Smooth muscle cell (in vitro differentiated cells): ENCODE results near the gene NDUFV2. TPM values are rescaled to one million over a fixed set of nuclear protein-coding genes. Genes with fewer than 3 reads are reported as not detected.
"Not testable (repeated sequence)": the region's sequence is repeated elsewhere in the genome, so short reads cannot be mapped to it uniquely, and the experiment has no call there.

Experiments used
- DNase-seq: peaks from one replicate; lab custom pipeline; 2025; ENCODE audit not compliant: unreplicated experiment; lab: John Stamatoyannopoulos, UW
- H2AFZ ChIP-seq: fragments of 200-600 bp; sonication (generic); 2 replicates; pipeline ENCODE4 v1.6.0; 2016; ENCODE audit warnings: antibody characterized with exemption, low read depth, mild to moderate bottlenecking
- H3F3A ChIP-seq: fragments of 200-600 bp; sonication (generic); 2 replicates; pipeline ENCODE4 v1.6.0; 2017; ENCODE audit warnings: antibody characterized with exemption, low read depth
- H3K27ac ChIP-seq: fragments of 200-600 bp; sonication (generic); 2 replicates; pipeline ENCODE4 v1.5.1; 2016; ENCODE audit warnings: low read depth, mild to moderate bottlenecking
- H3K27me3 ChIP-seq: fragments of 200-600 bp; sonication (generic); 2 replicates; pipeline ENCODE4 v1.6.1; 2016; ENCODE audit warnings: low read depth, mild to moderate bottlenecking
- H3K36me3 ChIP-seq: fragments of 200-600 bp; sonication (generic); 2 replicates; pipeline ENCODE4 v1.5.1; 2016; ENCODE audit warnings: low read depth
- H3K4me1 ChIP-seq: fragments of 200-600 bp; sonication (generic); 2 replicates; pipeline ENCODE4 v1.5.1; 2016; ENCODE audit warnings: low read depth
- H3K4me2 ChIP-seq: fragments of 200-600 bp; sonication (generic); 2 replicates; pipeline ENCODE4 v1.6.0; 2016; ENCODE audit warnings: mild to moderate bottlenecking
- H3K4me3 ChIP-seq: fragments of 200-600 bp; sonication (generic); 2 replicates; pipeline ENCODE4 v1.5.1; 2016; ENCODE audit warnings: mild to moderate bottlenecking
- H3K79me2 ChIP-seq: fragments of 200-600 bp; sonication (generic); 2 replicates; pipeline ENCODE4 v1.6.0; 2016; ENCODE audit warnings: low read depth, mild to moderate bottlenecking
- H3K9ac ChIP-seq: fragments of 200-600 bp; sonication (generic); 2 replicates; pipeline ENCODE4 v1.6.0; 2016; ENCODE audit warnings: low read depth
- H3K9me3 ChIP-seq: fragments of 200-600 bp; sonication (generic); replicated peaks from 2 replicates; pipeline ENCODE4 v1.5.1; 2016; ENCODE audit warnings: low read depth
- H4K20me1 ChIP-seq: fragments of 200-600 bp; sonication (generic); 2 replicates; pipeline ENCODE4 v1.6.0; 2016; ENCODE audit warnings: low read depth
- WGBS: methylation state at CpG from one replicate; pipeline ENCODE4 v1.1.7; 2016; ENCODE audit warnings: low lambda C conversion rate; 5-methylcytosine and 5-hydroxymethylcytosine counted together
- polyA plus RNA-seq: library from polyadenylated mRNA; unstranded; fragments of >200 nt; fragmentation: Nextera tagmentation; extraction: Ambion mirVana; gene quantifications from 2 replicates; pipeline ENCODE4 v1.2.1, GENCODE V29; 2016
- total RNA-seq: library from RNA; depleted of rRNA; stranded (reverse); fragments of >200 nt; gene quantifications from 2 replicates; pipeline ENCODE4 v1.2.3, GENCODE V29; 2014
- TF ChIP-seq, protein P1 (sequence below): fragments of 200-600 bp; sonication (generic); IDR thresholded peaks from 2 replicates; pipeline ENCODE4 v1.5.1; 2017; ENCODE audit warnings: borderline replicate concordance, mild to moderate bottlenecking, antibody characterized with exemption; ENCODE audit not compliant: insufficient read depth, poor library complexity, severe bottlenecking

The NDUFV2 gene
- total and polyA plus RNA-seq, 2 experiments from 2014 or later: 117 to 200 TPM

DNA sequence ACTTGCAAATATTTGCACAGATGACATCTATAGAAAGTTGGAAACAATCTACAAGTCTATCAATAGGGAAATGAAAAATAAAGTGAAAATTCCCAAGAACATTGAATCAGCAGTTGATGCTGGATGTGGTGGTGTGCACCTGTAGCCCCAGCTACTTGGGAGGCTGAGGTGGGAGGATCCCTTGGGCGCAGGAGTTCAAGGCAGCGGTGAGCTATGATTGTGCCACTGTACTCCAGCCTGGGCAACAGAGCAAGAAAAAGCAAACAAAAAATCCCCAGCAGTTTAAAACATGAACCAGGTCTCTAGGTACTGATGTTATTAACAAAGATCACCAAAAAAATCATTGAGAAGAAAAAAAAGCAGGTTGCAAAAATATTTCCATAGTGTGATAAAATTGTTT lies 15.4 kb upstream of the NDUFV2 start:
- Histone ChIP-seq H3K4me1 (no peaks in the 10 kb centered on the region), H3K79me2 (no peaks in the 10 kb centered on the region), H3K9me3 (no peaks in the 10 kb centered on the region), H3K9ac (no peak overlapping the region), H3F3A (no peaks in the 10 kb centered on the region), H3K27ac (no peak overlapping the region), H3K4me2 (no peak overlapping the region), H4K20me1 (no peaks in the 10 kb centered on the region), H3K36me3 (no peaks in the 10 kb centered on the region), H3K4me3 (no peak overlapping the region), H3K27me3 (no peaks in the 10 kb centered on the region), H2AFZ (no peak overlapping the region)
- no peak for DNase-seq
- TF ChIP-seq, protein P1, sequence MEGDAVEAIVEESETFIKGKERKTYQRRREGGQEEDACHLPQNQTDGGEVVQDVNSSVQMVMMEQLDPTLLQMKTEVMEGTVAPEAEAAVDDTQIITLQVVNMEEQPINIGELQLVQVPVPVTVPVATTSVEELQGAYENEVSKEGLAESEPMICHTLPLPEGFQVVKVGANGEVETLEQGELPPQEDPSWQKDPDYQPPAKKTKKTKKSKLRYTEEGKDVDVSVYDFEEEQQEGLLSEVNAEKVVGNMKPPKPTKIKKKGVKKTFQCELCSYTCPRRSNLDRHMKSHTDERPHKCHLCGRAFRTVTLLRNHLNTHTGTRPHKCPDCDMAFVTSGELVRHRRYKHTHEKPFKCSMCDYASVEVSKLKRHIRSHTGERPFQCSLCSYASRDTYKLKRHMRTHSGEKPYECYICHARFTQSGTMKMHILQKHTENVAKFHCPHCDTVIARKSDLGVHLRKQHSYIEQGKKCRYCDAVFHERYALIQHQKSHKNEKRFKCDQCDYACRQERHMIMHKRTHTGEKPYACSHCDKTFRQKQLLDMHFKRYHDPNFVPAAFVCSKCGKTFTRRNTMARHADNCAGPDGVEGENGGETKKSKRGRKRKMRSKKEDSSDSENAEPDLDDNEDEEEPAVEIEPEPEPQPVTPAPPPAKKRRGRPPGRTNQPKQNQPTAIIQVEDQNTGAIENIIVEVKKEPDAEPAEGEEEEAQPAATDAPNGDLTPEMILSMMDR: no peak
- WGBS: 100% methylated on average over 2 of the region's 2 CpGs

DNA sequence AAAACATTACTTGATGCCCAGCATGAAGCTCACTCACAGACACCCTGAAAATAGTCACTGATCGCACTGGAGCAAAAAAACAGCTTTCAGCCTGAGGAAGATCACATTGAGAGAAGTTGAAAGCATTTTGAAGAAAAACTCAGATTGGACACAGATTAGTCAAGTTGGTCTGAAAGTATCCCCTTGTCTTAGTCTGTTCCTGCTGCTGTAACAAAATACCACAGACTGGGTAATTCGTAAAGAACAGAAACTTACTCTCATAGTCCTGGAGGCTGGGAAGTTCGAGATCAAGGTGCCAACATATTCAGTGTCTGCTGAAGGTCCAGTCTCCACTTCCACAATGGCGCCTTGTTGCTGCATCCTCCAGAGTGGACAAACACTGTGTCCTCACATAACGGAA lies 14.2 kb upstream of the NDUFV2 start:
- no peak overlapping the region for H3K9ac ChIP-seq
- H3K4me1 ChIP-seq: no peaks in the 10 kb centered on the region
- H3K79me2 ChIP-seq: no peaks in the 10 kb centered on the region
- no peak overlapping the region for H3K27ac ChIP-seq
- no peaks in the 10 kb centered on the region for H4K20me1 ChIP-seq
- no peaks in the 10 kb centered on the region for H3K9me3 ChIP-seq
- H2AFZ ChIP-seq: no peak overlapping the region
- H3K4me3 ChIP-seq: no peak overlapping the region
- TF ChIP-seq, protein P1: no peak
- DNase-seq: no peak
- H3K36me3 ChIP-seq: no peaks in the 10 kb centered on the region
- no peaks in the 10 kb centered on the region for H3K27me3 ChIP-seq
- no peak overlapping the region for H3K4me2 ChIP-seq
- 95% methylated on average over 5 of the region's 5 CpGs for WGBS
- H3F3A ChIP-seq: no peaks in the 10 kb centered on the region

DNA sequence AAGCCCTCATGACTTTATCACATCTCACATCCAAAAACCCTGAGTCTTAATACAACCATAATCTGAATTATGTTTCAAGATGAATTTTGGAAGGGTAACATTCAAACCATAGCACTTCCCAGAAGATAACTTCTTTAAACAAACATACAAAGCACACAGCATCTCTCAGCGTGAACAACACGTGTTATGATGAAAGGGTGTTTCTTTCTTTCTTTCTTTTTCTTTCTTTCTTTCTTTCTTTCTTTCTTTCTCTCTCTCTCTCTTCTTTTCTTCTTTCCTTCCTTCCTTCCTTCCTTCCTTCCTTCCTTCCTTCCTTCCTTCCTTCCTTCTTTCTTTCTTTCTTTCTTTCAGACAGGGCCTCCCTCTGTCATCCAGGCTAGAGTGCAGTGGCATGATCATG lies 13.8 kb upstream of the NDUFV2 start:
- not testable (repeated sequence) for H3K9ac ChIP-seq, H3K36me3 ChIP-seq, H3K9me3 ChIP-seq, H3K4me1 ChIP-seq, H3K4me3 ChIP-seq, H4K20me1 ChIP-seq, H3K27me3 ChIP-seq, H3K27ac ChIP-seq, H3F3A ChIP-seq, H3K4me2 ChIP-seq, DNase-seq, H2AFZ ChIP-seq, H3K79me2 ChIP-seq
- 96% methylated on average over 2 of the region's 2 CpGs for WGBS

DNA sequence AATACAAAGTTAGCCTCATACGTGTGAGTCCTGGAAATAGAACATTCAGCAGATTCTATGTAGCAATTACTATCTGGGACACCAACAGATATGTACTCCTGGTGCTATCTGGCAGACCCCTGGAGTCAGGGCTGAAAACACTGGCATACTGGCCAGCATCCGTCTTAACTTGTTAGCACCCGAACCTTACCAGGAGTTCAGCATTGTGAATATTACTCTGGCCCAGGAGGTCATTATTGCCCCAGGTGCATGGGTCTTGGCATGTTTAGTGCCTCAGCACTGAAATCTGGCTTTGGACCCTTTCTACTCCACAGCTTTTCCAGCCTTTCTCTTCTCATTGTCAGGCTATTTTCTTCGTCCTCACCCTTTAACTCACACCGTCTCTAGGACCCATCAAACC lies 11.9 kb upstream of the NDUFV2 start:
- no peak overlapping the region for H3K27ac ChIP-seq
- no peak overlapping the region for H2AFZ ChIP-seq
- H3K79me2 ChIP-seq: no peaks in the 10 kb centered on the region
- peaks cover 8% of the 10 kb centered on the region for H3K4me1 ChIP-seq
- H3K36me3 ChIP-seq: no peaks in the 10 kb centered on the region
- no peaks in the 10 kb centered on the region for H3K9me3 ChIP-seq
- WGBS: 92% methylated on average over 5 of the region's 5 CpGs
- H3K9ac ChIP-seq: no peak overlapping the region
- H3K4me2 ChIP-seq: no peak overlapping the region
- TF ChIP-seq, protein P1: no peak
- H3K4me3 ChIP-seq: no peak overlapping the region
- H3F3A ChIP-seq: no peaks in the 10 kb centered on the region
- no peaks in the 10 kb centered on the region for H3K27me3 ChIP-seq
- DNase-seq: no peak
- H4K20me1 ChIP-seq: no peaks in the 10 kb centered on the region
